Activated gamma-delta T cell (primary cell): Measurements from ENCODE around the gene ROCK2.

Experiments
- DNase-seq: peaks from one replicate; lab custom pipeline; 2025; lab: John Stamatoyannopoulos, UW

The ROCK2 gene

GRCh38 chr2:11367170-11367730 lies 22.8 kb upstream of the ROCK2 start:
- DNase-seq: no peak

GRCh38 chr2:11366326-11366741 lies 21.9 kb upstream of the ROCK2 start:
- no peak for DNase-seq

GRCh38 chr2:11365096-11365879 lies 20.9 kb upstream of the ROCK2 start:
- no peak for DNase-seq

- DNase-seq: no peak
These were observed 20.1 kb upstream of the ROCK2 start for GRCh38 chr2:11364565-11364887.

- DNase-seq: no peak
These were observed 19.6 kb upstream of the ROCK2 start for GRCh38 chr2:11363868-11364564.

GRCh38 chr2:11359865-11360264 lies 15.4 kb upstream of the ROCK2 start:
- DNase-seq: no peak

GRCh38 chr2:11357428-11357972 lies 13.1 kb upstream of the ROCK2 start:
- DNase-seq: no peak

GRCh38 chr2:11356764-11357163 lies 12.3 kb upstream of the ROCK2 start:
- DNase-seq: no peak

- DNase-seq: no peak
These were observed 11.0 kb upstream of the ROCK2 start for GRCh38 chr2:11355194-11356053.

- no peak for DNase-seq
These were observed 10.1 kb upstream of the ROCK2 start for GRCh38 chr2:11354363-11355154.

GRCh38 chr2:11352781-11353537 lies 8.5 kb upstream of the ROCK2 start:
- DNase-seq: no peak

- no peak for DNase-seq
These were observed 3.8 kb upstream of the ROCK2 start for GRCh38 chr2:11348209-11348749.

- no peak for DNase-seq
These were observed 3.0 kb upstream of the ROCK2 start for GRCh38 chr2:11347403-11347959.

GRCh38 chr2:11346023-11346482 lies 1.6 kb upstream of the ROCK2 start:
- DNase-seq: no peak

GRCh38 chr2:11344956-11345677 lies 681 bp upstream of the ROCK2 start:
- no peak for DNase-seq

GRCh38 chr2:11343650-11344341 lies 640 bp downstream of the ROCK2 start:
- peak; percentile 16 for DNase-seq

- DNase-seq: no peak
These were observed 1.1 kb downstream of the ROCK2 start for GRCh38 chr2:11343368-11343649.

GRCh38 chr2:11342551-11343367 lies 1.7 kb downstream of the ROCK2 start:
- DNase-seq: no peak
